Stimulated activated CD8-positive, alpha-beta memory T cell treated with anti-CD3 and anti-CD28 coated beads, Interleukin-15, amount 100 ng/mL, for 1 hour (primary cell): ENCODE measurements around the gene AHCY.
"Not testable (repeated sequence)": the region's sequence is repeated elsewhere in the genome, so short reads cannot be mapped to it uniquely, and the experiment has no call there.

Experiments
- DNase-seq: peaks from one replicate; pipeline ENCODE4 v3.0.0-alpha.2; 2020; ENCODE audit warnings: low read depth

Gene AHCY

GRCh38 chr20:34322267-34323105, 19.3 kb upstream of the AHCY start:
- no peak for DNase-seq

- DNase-seq, result no peak
Measured at GRCh38 chr20:34320861-34321260, 17.7 kb upstream of the AHCY start.

DNA sequence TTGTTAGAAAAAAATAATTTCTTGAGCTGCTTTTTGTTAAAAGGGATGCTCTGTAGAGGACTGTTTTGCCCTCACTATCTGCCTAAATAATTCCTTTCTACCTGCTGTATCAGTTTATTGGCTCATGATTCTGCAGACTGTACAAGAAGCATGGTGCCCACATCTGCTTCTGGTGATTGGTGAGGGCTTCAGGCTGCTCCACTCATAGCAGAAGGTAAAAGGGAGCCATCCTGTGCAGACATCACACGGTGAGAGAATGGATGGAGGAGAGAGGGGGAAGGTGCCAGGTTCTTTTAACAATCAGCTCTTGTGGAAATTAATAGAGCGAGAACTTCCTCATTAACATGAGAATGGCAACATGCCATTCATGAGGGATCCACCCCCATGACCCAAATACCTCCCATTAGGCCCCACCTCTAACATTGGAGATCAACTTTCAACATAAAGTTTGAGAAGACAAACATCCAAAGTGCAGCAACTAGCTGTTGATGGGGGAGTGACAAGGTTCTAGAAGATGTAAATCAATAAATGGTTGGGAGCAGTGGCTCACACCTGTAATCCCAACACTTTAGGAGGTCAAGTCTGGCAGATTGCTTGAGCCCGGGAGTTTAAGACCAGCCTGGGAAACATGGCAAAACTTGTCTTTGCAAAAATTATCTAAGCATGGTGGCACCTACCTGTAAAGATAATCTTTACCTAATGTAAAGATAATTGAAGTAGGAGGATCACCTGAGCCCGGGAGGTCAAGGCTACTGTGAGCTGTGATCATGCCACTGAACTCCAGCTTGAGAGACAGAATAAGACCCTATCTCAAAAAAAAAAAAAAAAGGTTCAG, 15.7 kb upstream of the AHCY start:
- no peak for DNase-seq

GRCh38 chr20:34316196-34316814, 13.2 kb upstream of the AHCY start:
- no peak for DNase-seq

DNA sequence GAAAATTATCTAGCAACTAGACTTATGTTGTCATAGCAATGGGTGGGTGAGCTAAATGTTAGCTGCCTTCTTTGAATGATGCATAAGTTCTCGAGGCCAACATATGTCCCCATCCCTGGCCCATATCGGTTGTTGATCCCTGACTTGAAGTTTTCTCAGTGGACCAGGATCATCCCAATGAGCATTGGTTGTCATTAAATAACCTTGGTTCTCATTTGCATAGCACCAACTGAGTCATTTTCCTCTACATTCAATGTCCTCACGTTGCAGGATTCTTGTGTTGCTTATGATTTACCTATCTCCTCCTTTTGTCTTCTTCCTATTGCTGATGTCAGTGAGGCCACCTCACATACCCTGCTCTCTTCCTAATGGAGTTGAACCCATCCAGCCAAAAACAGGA, 12.1 kb upstream of the AHCY start:
- no peak for DNase-seq

DNA sequence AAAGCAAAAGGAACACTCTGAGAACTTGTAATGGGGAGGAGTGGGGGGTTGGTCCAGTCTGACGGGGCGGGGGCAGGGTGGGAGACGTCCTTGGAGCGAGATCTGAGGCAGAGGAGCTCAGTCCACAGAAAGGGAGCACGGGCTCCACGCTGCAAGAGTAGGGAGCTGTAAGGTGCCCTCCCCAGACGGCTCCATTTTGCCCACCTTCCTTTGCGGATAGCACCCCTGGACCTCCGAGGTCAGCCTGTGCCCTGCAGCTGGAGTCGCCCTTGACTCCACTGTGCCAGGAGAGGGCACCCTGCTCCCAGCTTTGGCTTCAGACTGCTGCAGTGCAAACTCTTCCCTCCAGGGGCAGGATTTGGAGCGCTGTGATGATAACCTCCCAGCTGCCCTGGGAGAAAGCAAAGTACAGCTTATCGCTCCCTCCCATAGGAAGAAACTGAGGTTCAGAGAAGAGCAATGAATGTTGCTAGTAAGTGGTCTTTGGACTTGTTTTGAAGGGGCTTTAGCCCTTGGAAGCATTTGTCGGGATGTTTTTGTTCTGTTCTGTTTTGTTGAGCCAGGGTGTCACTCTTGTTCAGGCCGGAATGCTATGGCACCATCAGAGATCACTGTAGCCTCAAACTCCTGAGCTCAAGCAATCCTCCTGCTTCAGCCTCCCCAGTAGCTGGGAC, 9.5 kb upstream of the AHCY start:
- DNase-seq, result peak; percentile 76

GRCh38 chr20:34312024-34312460, 8.9 kb upstream of the AHCY start:
- no peak for DNase-seq

- DNase-seq, result no peak
Measured at GRCh38 chr20:34311118-34312023, 8.2 kb upstream of the AHCY start.

DNA sequence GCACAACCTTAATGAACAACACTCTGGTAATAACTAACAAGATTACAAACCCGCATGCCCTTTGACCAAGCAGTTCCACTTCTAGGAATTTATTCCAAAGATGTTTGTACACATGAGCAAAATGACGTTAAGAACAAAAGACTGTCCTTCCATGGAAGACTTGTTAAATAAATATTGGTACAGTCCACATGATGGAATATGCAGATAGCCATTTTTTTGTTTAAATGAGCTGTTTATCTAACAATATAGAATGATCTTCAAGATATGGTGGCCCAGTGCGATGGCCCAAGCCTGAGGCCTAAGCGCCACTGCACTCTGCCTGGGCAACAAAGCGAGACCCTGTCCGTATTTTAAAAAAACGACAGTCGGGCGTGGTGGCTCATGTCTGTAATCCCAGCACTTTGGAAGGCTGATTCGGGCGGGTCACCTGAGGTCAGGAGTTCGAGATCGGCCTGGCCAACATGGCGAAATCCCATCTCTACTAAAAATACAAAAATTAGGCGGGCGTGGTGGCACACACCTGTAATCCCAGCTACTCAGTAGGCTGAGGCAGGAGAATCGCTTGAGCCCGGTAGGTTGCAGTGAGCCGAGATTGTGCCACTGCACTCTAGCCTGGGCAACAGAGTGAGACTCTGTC, 7.4 kb upstream of the AHCY start:
- no peak for DNase-seq

- DNase-seq, result no peak
Measured at GRCh38 chr20:34309691-34310090, 6.5 kb upstream of the AHCY start.

GRCh38 chr20:34305333-34306230, 2.4 kb upstream of the AHCY start:
- DNase-seq, result no peak

- no peak for DNase-seq
Measured at GRCh38 chr20:34302312-34302722, 838 bp downstream of the AHCY start.

DNA sequence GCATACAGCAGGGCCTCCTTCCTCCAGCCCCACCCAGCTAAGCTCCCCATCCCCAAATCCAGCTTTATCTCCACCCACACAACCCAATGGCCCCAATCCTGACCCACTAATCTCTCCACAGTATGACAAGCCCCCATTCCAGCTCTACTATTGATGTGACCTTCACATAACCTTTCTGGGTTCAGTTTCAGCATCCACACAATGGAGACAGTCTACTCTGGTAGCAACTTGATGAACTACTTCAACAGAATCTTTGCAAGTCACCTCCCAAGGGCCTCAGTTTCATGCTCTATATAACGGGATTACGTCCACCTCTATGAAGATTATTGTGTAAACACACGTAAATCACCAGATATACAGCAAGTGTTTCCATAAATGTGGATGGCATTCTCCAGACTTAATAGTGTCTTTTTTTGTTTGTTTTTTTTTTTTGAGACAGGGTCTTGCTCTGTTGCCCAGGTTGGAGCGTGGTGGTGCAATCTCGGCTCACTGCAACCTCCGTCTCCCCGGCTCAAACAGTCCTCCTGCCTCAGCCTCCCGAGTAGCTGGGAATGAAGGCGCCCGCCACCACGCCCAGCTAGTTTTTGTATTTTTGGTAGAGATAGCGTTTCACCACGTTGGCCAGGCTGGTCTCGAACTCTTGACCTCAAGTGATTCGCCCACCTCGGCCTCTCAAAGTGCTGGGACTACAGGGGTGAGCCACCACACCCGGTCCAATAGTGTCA, 1.4 kb downstream of the AHCY start:
- DNase-seq, result no peak

DNA sequence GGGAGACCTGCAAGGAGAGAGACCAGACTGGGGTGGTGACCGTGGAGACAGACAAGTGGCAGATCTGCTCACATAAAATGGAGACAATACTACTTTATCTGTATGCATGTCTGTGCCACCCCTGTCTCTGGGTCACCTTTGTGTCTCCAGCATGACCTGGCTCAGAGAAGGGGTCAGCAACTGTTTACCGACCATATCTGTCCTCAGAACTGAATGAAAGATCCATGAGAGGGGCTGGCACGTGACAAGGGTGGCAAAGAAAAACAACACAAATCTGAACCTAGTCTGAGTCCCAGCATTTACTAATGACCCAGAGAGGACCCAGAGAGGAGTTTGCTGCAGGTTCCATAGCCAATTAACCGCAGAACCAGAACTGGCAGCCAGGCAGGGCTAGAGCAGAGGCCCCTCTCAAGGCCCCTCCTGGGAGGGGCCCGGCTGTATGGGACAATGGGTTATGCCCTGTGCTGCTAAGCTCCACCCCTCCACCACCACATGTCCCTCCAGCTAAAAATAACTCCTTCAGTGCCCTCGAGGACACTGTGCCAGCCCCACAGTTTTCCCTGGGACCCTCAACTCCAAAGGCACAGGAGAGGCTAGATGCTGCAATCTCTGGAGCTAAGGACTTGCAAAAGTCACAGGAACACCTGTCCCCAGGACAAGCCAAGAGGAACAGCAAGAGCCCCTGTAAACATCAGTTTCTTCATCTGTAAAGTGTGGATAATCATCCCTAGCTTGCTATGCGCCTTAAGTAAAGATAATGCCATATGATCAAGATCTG, 2.2 kb downstream of the AHCY start:
- DNase-seq, result no peak

- DNase-seq, result no peak
Measured at GRCh38 chr20:34300256-34300806, 2.8 kb downstream of the AHCY start.

DNA sequence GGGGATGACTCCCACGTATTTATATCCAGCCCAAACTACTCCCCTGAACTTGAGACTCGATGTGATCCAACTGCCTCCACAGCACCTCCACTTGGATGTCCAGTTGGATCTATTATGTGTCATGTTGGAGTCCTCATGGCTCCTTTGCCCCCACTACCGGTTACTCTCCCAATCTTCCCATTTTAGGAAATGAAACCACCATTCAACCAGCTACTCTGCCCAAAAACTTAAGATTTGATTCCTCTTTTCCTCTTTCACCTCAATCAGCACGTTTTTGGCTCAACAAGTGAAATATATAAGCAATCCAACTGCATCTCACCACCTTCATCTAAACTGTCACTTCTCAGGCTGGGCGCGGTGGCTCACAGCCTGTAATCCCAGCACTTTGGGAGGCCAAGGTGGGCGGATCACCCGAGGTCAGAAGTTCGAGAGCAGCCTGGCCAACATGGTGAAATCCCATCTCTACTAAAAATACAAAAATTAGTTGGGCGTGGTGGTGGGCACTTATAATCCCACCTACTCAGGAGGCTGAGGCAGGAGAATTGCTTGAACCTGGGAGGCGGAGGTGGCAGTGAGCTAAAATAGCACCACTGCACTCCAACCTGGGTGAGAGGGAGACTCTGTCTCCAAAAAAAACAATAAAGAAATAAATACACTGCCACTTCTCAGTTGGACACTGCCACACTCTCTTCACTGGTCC, 3.4 kb downstream of the AHCY start:
- DNase-seq, result no peak

- DNase-seq, result not testable (repeated sequence)
Measured at GRCh38 chr20:34298294-34298784, 4.8 kb downstream of the AHCY start.
